SK-N-SH (cell line): ENCODE results near the gene NCS1.

ENCODE experiments used
- FOSL2 ChIP-seq: IDR thresholded peaks from 2 replicates; pipeline ENCODE4 v1.4.0; 2012; ENCODE audit warnings: low read depth, mild to moderate bottlenecking, moderate library complexity, borderline replicate concordance
- MXI1 ChIP-seq: IDR thresholded peaks from 2 replicates; pipeline ENCODE4 v1.6.1; 2012; ENCODE audit warnings: mild to moderate bottlenecking, low read depth, low read length, improper control_type of control experiment
- RAD21 ChIP-seq: IDR thresholded peaks from 2 replicates; pipeline ENCODE4 v1.6.1; 2012; ENCODE audit warnings: mild to moderate bottlenecking, low read length
- TAF1 ChIP-seq: IDR thresholded peaks from 2 replicates; pipeline ENCODE4 v1.6.1; 2012; ENCODE audit warnings: low read depth, mild to moderate bottlenecking, low read length, moderate library complexity, borderline replicate concordance
- TCF12 ChIP-seq: IDR thresholded peaks from 2 replicates; pipeline ENCODE4 v1.4.0; 2012
- TEAD4 ChIP-seq: IDR thresholded peaks from 2 replicates; pipeline ENCODE4 v1.4.0; 2012; ENCODE audit warnings: mild to moderate bottlenecking, borderline replicate concordance; ENCODE audit not compliant: insufficient read depth
- TF ChIP-seq, protein P1 (sequence below): fragments of 200-600 bp; sonication (generic); IDR thresholded peaks from 2 replicates; pipeline ENCODE4 v1.6.1; 2017; ENCODE audit warnings: antibody characterized with exemption, mild to moderate bottlenecking, moderate library complexity

DNA sequence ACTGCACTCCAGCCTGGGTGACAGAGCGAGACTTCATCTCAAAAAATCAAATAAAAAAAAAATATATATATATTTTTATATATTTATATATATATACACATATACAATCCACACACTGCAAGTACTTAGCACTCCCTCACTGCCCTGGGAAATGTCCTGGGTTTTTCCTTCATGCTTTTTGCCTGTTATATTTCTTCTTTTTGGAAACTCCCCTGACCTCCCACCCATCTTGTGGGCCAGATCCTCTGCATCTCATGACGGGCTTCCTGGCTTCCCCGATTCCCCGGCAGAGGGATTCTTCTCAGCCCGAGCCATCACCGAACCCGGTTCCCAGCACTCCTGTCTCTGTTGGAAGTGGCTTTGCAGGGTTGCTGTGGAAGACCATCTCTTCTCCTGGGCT is 39.5 kb upstream of the NCS1 start:
- TF ChIP-seq FOSL2 (no peak), TAF1 (no peak), TCF12 (no peak), MXI1 (no peak), TEAD4 (no peak), RAD21 (no peak)
- TF ChIP-seq, protein P1, sequence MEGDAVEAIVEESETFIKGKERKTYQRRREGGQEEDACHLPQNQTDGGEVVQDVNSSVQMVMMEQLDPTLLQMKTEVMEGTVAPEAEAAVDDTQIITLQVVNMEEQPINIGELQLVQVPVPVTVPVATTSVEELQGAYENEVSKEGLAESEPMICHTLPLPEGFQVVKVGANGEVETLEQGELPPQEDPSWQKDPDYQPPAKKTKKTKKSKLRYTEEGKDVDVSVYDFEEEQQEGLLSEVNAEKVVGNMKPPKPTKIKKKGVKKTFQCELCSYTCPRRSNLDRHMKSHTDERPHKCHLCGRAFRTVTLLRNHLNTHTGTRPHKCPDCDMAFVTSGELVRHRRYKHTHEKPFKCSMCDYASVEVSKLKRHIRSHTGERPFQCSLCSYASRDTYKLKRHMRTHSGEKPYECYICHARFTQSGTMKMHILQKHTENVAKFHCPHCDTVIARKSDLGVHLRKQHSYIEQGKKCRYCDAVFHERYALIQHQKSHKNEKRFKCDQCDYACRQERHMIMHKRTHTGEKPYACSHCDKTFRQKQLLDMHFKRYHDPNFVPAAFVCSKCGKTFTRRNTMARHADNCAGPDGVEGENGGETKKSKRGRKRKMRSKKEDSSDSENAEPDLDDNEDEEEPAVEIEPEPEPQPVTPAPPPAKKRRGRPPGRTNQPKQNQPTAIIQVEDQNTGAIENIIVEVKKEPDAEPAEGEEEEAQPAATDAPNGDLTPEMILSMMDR = no peak
